HepG2 (cell line): ENCODE results near the gene CD7. TPM values are rescaled to one million over a fixed set of nuclear protein-coding genes. Genes with fewer than 3 reads are reported as not detected.

ENCODE experiments used
- AKNA ChIP-seq: sonication (generic); formaldehyde crosslinking; IDR thresholded peaks from 2 replicates; pipeline ENCODE4 v1.4.0; 2020; ENCODE audit warnings: missing genetic modification reagents, borderline replicate concordance
- REST ChIP-seq, 2 experiments: IDR thresholded peaks; 2 replicates each; pipeline ENCODE4 v1.6.1; 2011 to 2012; ENCODE audit warnings: low read length in 2 of 2, borderline replicate concordance in 1 of 2, low read depth in 1 of 2, mild to moderate bottlenecking in 1 of 2, moderate library complexity in 1 of 2
- TBL1XR1 ChIP-seq: fragments of 150-350 bp; IDR thresholded peaks from 2 replicates; pipeline ENCODE4 v1.6.1; 2014; ENCODE audit warnings: borderline replicate concordance, low read length; ENCODE audit not compliant: partially characterized antibody
- ZEB1 ChIP-seq: IDR thresholded peaks from 2 replicates; pipeline ENCODE4 v1.6.1; 2012; ENCODE audit warnings: mild to moderate bottlenecking, low read depth, inconsistent platforms; ENCODE audit not compliant: insufficient replicate concordance
- ZHX2 ChIP-seq, 2 experiments: sonication (generic) in 1 of 2; formaldehyde crosslinking in 1 of 2; IDR thresholded peaks; 2 replicates each; pipeline versions ENCODE4 v1.6.1 to v1.9.0; 2014 to 2022; ENCODE audit warnings: antibody characterized with exemption in 1 of 2, borderline replicate concordance in 1 of 2, inconsistent platforms in 1 of 2, low read depth in 1 of 2, missing genetic modification reagents in 1 of 2
- ZNF253 ChIP-seq: sonication (generic); formaldehyde crosslinking; IDR thresholded peaks from 2 replicates; pipeline ENCODE4 v1.8.0; 2022; ENCODE audit warnings: mild to moderate bottlenecking, missing genetic modification reagents, borderline replicate concordance
- ZNF331 ChIP-seq: sonication (generic); formaldehyde crosslinking; IDR thresholded peaks from 2 replicates; pipeline ENCODE4 v1.4.0; 2020; ENCODE audit warnings: missing genetic modification reagents
- ZSCAN31 ChIP-seq: sonication (generic); formaldehyde crosslinking; IDR thresholded peaks from 2 replicates; pipeline ENCODE4 v1.5.0; 2020; ENCODE audit warnings: low read depth, mild to moderate bottlenecking, missing genetic modification reagents
- polyA plus RNA-seq, 8 experiments: library from polyadenylated mRNA; depleted of rRNA in 3 of 8; stranded (reverse) in 7 of 8; unstranded in 1 of 8; fragments of >200 nt; fragmentation: Illumina TruSeq in 4 of 8; extraction: Trizol in 4 of 8; gene quantifications; 2 replicates each; pipeline versions ENCODE4 v1.2.1 to v1.2.3, GENCODE V29; 2011 to 2016; ENCODE audit warnings: low read depth in 4 of 8, missing spikeins in 1 of 8, mixed read lengths in 1 of 8; ENCODE audit not compliant: insufficient read depth in 1 of 8
- total RNA-seq, 5 experiments: library from RNA; depleted of rRNA; stranded (reverse); fragments of >200 nt; fragmentation: Illumina TruSeq; extraction: Trizol; gene quantifications; 2 replicates each; pipeline ENCODE4 v1.2.3, GENCODE V29; 2016; ENCODE audit warnings: low read depth in 1 of 5

CD7 gene
- total and polyA plus RNA-seq, 2 of the 13 experiments (the other 11 are each of a cell fraction or from before 2014, with no cell fraction given), result 67.6 to 76.4 TPM

GRCh38 chr17:82355770-82356427, 38.5 kb upstream of the CD7 start (continued):
- TF ChIP-seq AKNA (CRISPR knock-in tag) (no peak), REST (IDR thresholded peaks at IDR 0.05; ENCODE audit: borderline replicate concordance in 1 of 2, low read depth in 1 of 2, low read length in 2 of 2) (0 out of 4 replicates have a peak, but pooled peaks of 1 of the 2 experiments have one; percentile 3), ZSCAN31 (CRISPR knock-in tag) (no peak; the same call in 1 of the 2 replicates), ZNF331 (CRISPR knock-in tag) (no peak), ZNF253 (CRISPR knock-in tag) (no peak), TBL1XR1 (no peak), ZEB1 (no peak), ZHX2 (IDR thresholded peaks at IDR 0.05; ENCODE audit: low read depth) (0 out of 2 replicates have a peak, but pooled peaks have one; percentile 30), ZHX2 (CRISPR knock-in tag; IDR thresholded peaks at IDR 0.05; ENCODE audit: borderline replicate concordance) (no peak)
